ENCODE measurements around the gene FBF1.
A peak's percentile ranks its signal among the peaks of the same experiment; 100 is the strongest.

Gene FBF1

DNA sequence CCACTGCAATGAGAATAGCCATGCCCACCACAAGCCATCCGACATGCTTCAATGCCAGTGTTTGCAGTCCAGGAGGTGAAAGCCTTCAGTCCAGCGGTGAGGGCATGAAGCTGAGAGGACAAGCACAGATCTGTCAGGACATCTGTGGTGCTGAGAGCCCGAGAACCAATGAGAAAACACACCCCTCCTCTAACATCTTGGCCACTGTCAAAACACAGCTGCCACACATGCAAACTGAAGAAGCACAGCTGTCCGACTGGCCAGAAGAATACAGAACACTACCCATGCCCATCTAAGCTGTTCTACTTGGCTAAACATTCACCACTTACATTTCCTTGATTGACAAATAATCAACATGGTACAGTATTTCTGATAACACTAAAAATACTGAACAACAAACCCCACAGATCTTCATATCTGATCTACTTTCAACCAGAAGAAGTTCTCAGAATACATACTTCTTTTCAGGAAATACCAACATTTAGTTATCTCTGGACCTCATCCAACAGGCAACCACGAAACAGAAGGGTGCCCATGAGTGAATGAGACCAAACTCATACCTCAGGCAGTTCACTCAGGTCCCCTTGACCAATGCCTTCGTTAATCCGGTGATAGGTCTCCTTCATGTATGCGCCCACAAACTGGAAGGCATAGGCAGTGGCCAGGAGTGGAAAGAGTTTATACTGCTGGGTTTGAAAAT, 10.2 kb upstream of the FBF1 start:
- no peak for DNase-seq

- DNase-seq = no peak
Measured at GRCh38 chr17:75950421-75950820, 9.6 kb upstream of the FBF1 start.

DNA sequence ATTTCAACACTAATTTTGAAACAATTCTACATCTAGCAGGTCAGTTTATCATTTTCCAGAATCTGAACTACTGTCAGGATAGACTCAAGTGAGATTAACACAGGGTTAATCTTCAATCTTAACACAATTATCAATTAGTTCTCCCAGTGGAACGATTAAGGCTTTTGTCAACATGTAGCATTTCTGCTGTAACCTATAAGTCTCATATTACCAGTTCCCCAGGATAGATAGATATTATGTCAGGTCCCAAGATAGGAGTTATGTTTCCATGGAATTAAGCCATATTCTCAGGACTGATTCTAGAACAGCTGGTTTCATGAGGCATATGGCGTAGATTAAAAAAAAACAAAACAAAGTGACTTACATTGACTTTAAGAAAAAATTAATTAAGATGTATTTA, 4.4 kb upstream of the FBF1 start:
- DNase-seq = no peak

DNA sequence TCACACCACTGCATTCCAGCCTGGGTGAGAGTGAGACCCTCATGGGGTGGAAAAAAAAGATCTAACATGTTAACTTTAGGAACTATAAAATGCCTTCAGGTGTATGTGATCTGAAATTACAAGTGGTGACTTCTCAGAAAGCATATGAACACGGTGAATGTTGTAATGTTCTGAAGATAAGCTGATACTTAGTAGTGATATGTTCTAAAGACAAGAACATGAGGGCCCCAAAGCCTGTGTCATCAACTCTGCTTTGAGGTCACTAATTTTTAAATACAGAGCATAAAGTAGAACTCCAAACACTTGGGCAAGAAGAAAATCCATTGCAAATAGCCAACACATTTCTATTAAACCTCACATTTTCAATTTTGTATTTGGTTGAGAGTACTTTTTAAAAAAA, 2.6 kb upstream of the FBF1 start:
- no peak for DNase-seq

DNA sequence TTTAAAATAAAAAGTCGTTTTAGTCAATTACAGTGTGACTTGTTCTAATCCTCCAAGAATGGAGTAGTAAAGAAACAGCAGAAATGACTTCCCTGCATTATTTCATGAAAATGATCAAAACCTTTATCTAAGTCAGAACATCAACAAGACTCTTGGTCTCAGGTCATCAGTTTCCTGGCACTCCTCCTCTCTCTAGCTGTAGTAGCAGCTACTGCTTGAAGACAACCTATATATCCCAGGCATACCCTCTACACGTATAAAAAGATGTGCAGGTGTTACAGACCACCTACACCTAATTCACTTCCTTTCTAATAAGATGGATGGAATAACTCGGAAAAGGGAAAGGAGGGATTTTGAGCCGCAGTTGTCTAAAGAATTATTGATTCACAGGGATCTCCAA, 1.6 kb upstream of the FBF1 start:
- DNase-seq = no peak

DNA sequence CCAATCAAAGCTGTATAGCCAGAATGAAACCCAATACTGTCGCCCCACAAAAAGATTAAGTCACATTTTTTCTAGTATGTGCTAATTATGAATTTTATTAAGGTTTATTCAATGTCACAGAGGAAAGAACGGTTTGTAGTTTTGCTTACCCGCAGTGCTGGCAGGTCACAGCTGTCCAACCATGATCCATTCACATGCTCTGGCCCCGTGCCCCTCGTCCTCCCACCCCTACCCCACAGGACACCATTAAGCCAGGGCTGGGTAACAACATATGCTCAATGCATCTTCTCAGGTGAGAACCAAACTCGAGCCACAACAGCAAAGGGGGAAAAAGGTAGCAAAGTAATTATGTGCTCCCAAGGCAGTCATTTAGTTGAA, 589 bp upstream of the FBF1 start:
- DNase-seq = no peak

GRCh38 chr17:75937652-75938051, 3.2 kb downstream of the FBF1 start:
- no peak for DNase-seq

- no peak for DNase-seq
Measured at GRCh38 chr17:75933808-75934207, 7.0 kb downstream of the FBF1 start.

- no peak for DNase-seq
Measured at GRCh38 chr17:75932852-75933251, 8.0 kb downstream of the FBF1 start.

DNA sequence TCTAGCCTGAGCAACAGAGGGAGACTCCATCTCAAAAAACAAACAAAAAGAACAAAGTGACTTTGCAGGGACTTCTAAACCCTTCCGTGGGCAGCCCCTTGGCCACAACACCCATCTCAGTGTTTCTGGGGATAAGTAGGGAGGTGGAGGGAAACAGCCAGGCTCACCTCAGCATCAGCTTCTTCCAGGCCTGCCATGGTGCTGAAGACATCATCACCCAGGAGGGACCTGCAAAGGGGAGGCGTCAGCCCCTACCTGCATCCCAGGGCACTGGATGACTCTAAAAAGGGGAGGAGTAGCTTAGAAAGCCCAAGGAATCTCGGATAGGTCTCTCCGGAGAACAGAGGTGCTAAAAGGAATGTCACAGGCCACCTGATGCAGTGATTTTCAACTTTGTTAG, 9.8 kb downstream of the FBF1 start:
- no peak for DNase-seq

DNA sequence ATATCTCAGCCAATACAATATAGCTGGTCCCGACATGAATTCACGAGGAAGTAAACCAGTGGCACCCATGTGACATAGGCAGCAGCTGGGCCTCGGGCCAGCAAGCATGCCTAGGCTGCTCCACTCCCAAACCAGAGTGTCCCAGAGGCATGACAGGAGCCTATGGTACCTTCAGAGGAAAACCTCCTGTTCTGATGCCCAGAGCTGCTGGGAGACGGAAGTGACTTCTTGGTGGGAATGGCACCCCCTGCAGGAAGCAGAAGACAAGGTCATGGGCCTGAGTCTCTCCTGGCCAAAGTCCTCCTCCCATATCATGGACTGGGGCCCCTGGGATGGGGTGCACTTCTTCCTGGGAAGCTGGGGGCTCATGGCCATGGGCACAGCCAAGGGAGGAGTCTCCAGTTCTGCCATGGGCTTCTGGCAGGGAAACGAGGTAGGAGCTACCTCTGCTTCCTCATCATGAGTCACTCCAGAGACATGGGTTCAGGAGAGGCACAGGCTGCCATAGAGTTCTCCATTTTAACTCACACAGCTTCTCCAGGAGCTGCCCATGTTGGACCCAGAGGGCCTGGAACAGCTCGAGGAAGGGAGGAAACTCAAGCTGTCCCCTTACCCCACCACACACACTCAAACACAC, 13.4 kb downstream of the FBF1 start:
- peak; percentile 9 for DNase-seq

- DNase-seq = no peak
Measured at GRCh38 chr17:75926456-75926855, 14.4 kb downstream of the FBF1 start.

DNA sequence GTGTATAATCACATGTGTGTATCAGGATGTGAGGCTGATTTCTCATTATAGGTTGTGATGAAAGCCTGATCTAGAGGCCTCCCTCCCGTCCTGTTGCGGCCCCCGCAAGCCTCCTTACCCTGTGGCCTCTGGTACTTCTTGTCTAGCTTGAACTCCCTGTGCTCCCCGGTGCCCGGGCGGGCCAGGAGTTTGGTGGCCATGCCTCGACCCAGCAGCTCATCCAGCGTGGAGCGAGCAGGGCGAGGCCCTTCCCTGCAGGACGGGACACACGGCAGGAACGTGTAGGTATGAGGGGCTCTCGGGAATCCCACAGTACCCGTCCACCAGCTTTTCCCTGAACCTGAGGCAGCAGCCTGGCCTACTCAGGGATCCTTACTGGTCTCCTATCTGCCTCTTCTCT, 14.9 kb downstream of the FBF1 start:
- no peak for DNase-seq

- DNase-seq = no peak
Measured at GRCh38 chr17:75925103-75925502, 15.7 kb downstream of the FBF1 start.

- DNase-seq = no peak
Measured at GRCh38 chr17:75922963-75923874, 17.6 kb downstream of the FBF1 start.

DNA sequence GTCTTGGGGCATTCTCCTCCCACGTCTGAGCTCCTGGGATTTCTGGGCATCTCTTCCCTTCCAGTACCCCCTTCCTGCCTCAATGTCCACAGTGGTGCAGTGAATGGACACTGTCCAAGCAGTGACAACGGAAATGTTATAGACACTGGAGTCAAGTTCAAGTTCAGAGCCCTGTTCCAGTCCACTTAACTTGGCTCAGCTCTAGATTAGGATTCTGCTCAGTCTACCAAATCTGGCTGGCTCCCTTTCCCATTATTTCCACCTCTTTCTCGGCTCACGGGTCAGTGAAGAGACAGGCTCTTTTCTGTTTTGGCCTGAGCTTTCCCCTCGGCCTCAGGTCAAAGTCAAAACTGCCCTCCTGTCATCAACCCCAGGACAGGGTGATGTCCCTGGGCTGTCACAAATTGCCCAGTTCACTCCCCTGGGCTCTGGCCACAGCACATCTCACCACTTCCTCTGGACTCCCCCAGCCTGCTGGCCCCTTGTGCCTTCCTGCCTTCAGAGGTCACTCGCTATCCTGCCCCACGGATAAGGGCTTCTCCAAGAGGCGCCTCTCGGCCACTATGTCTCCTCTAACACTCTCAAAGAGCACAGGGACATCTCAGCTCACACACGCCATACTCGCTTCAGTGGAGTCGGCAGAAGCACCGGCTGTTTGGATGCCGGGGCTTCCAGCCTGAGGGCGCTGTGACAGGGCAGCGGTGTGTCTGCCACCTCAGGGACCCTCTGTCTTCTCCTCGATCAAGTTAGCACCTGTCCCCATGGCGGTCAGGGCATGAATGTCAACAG, 18.5 kb downstream of the FBF1 start:
- no peak for DNase-seq

- DNase-seq = no peak
Measured at GRCh38 chr17:75921596-75921995, 19.2 kb downstream of the FBF1 start.

- DNase-seq = no peak
Measured at GRCh38 chr17:75920045-75920560, 20.7 kb downstream of the FBF1 start.

DNA sequence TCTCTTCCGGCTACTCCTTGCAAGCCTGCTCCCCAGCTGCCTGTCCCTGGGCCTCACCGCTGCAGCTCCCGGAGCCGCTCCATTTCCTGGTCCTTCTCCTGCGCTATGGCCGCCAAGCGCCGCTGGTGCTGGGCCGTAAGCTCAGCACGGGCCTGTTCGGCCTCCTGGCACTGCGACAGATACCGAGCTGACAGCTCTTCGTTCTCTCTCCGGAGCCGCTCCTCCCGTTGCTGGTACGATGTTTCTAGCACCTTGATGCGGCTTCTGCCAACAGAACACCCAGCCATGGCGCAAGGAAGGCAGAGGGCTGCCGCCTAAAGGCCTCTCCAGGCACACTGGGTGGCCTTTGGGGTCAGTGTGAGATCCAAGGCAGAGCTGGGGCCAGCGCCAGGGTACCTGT, 21.2 kb downstream of the FBF1 start:
- DNase-seq = no peak

- DNase-seq = no peak
Measured at GRCh38 chr17:75917917-75918445, 22.9 kb downstream of the FBF1 start.

GRCh38 chr17:75917141-75917916, 23.5 kb downstream of the FBF1 start:
- no peak for DNase-seq

GRCh38 chr17:75915268-75915667, 25.6 kb downstream of the FBF1 start:
- no peak for DNase-seq
